GM23338 (cell line): ENCODE measurements around the gene DDT. TPM values are rescaled to one million over a fixed set of nuclear protein-coding genes. Genes with fewer than 3 reads are reported as not detected.

ENCODE experiments used
- ATAC-seq: fragments of 200-7000 bp; cut with Tn5 transposase; 3 replicates; pipeline ENCODE4 v1.9.1; 2020
- DNase-seq: peaks from one replicate; pipeline ENCODE4 v3.0.0-alpha.2; 2015; ENCODE audit warnings: low spot score
- H2AFZ ChIP-seq: fragments of 200-600 bp; sonication (generic); 2 replicates; pipeline ENCODE4 v1.8.0; 2016; ENCODE audit warnings: antibody characterized with exemption, mild to moderate bottlenecking, moderate library complexity
- H3F3A ChIP-seq: fragments of 200-600 bp; sonication (generic); replicated peaks from 2 replicates; pipeline ENCODE4 v1.8.0; 2017; ENCODE audit warnings: antibody characterized with exemption, mixed run types, low read depth
- H3K27ac ChIP-seq: fragments of 200-600 bp; sonication (generic); 2 replicates; pipeline ENCODE4 v1.6.1; 2016; ENCODE audit warnings: low read depth
- H3K27me3 ChIP-seq: fragments of 200-600 bp; sonication (generic); 2 replicates; pipeline ENCODE4 v1.8.0; 2016; ENCODE audit warnings: mild to moderate bottlenecking, mixed run types, moderate library complexity; ENCODE audit not compliant: insufficient read depth
- H3K36me3 ChIP-seq: fragments of 200-600 bp; sonication (generic); 2 replicates; pipeline ENCODE4 v1.8.0; 2016; ENCODE audit warnings: mild to moderate bottlenecking; ENCODE audit not compliant: insufficient read depth
- H3K4me1 ChIP-seq: fragments of 200-600 bp; sonication (generic); 2 replicates; pipeline ENCODE4 v1.8.0; 2016; ENCODE audit warnings: mild to moderate bottlenecking, moderate library complexity; ENCODE audit not compliant: insufficient read depth
- H3K4me2 ChIP-seq: fragments of 200-600 bp; sonication (generic); 2 replicates; pipeline ENCODE4 v1.7.1; 2017; ENCODE audit warnings: mixed run types
- H3K4me3 ChIP-seq: fragments of 200-600 bp; sonication (generic); 2 replicates; pipeline ENCODE4 v1.6.1; 2016; ENCODE audit warnings: mixed run types
- H3K79me2 ChIP-seq: fragments of 200-600 bp; sonication (generic); replicated peaks from 2 replicates; pipeline ENCODE4 v1.8.0; 2017; ENCODE audit warnings: mild to moderate bottlenecking; ENCODE audit not compliant: insufficient read depth
- H3K9me2 ChIP-seq: fragments of 200-600 bp; sonication (generic); 2 replicates; pipeline ENCODE4 v1.8.0; 2017; ENCODE audit not compliant: insufficient read depth
- H4K20me1 ChIP-seq: fragments of 200-600 bp; sonication (generic); replicated peaks from 2 replicates; pipeline ENCODE4 v1.8.0; 2017; ENCODE audit warnings: mild to moderate bottlenecking; ENCODE audit not compliant: insufficient read depth
- H3K27ac Mint-ChIP-seq: 2 replicates; pipeline ENCODE4 v1.8.0; 2020; ENCODE audit warnings: inconsistent platforms, mild to moderate bottlenecking, moderate library complexity, mixed read lengths
- H3K27me3 Mint-ChIP-seq: 3 replicates; pipeline ENCODE4 v1.8.0; 2022; ENCODE audit warnings: low read depth, mild to moderate bottlenecking, moderate library complexity, mixed read lengths, inconsistent platforms; ENCODE audit not compliant: insufficient read depth, poor library complexity
- H3K36me3 Mint-ChIP-seq: 3 replicates; pipeline ENCODE4 v1.8.0; 2021; ENCODE audit warnings: low read depth, mild to moderate bottlenecking, inconsistent platforms, moderate library complexity, mixed read lengths
- H3K4me1 Mint-ChIP-seq: 3 replicates; pipeline ENCODE4 v1.8.0; 2020; ENCODE audit warnings: mild to moderate bottlenecking, inconsistent platforms, mixed read lengths
- H3K4me3 Mint-ChIP-seq: 3 replicates; pipeline ENCODE4 v1.8.0; 2021; ENCODE audit warnings: moderate library complexity, mild to moderate bottlenecking, inconsistent platforms, mixed read lengths
- H3K9me3 Mint-ChIP-seq: 3 replicates; pipeline ENCODE4 v1.8.0; 2020; ENCODE audit warnings: moderate library complexity, mild to moderate bottlenecking, inconsistent platforms, mixed read lengths
- CREB1 ChIP-seq: fragments of 250-450 bp; sonication (Bioruptor Pico); IDR thresholded peaks from 2 replicates; pipeline ENCODE4 v1.5.0; 2020; ENCODE audit warnings: low read depth, mild to moderate bottlenecking, moderate library complexity
- EZH2 ChIP-seq: fragments of 200-600 bp; sonication (generic); IDR thresholded peaks from one replicate; pipeline ENCODE4 v1.8.0; 2017; ENCODE audit warnings: antibody characterized with exemption, mild to moderate bottlenecking, low read depth; ENCODE audit not compliant: unreplicated experiment
- EZH2phosphoT487 ChIP-seq: fragments of 200-600 bp; sonication (generic); IDR thresholded peaks from one replicate; pipeline ENCODE4 v1.8.1; 2018; ENCODE audit warnings: antibody characterized with exemption; ENCODE audit not compliant: unreplicated experiment
- JUNB ChIP-seq: IDR thresholded peaks from one replicate; pipeline ENCODE4 v1.6.1; 2016; ENCODE audit warnings: antibody characterized with exemption; ENCODE audit not compliant: unreplicated experiment
- NANOG ChIP-seq: IDR thresholded peaks from 2 replicates; pipeline ENCODE4 v1.6.1; 2016; ENCODE audit warnings: antibody characterized with exemption, borderline replicate concordance
- POLR2AphosphoS5 ChIP-seq: IDR thresholded peaks from 2 replicates; pipeline ENCODE4 v1.6.1; 2016; ENCODE audit warnings: antibody characterized with exemption, low read depth
- STAT1 ChIP-seq: IDR thresholded peaks from one replicate; pipeline ENCODE4 v1.6.1; 2016; ENCODE audit warnings: antibody characterized with exemption; ENCODE audit not compliant: unreplicated experiment
- ZNF114 ChIP-seq: fragments of 250-450 bp; sonication (Bioruptor Pico); IDR thresholded peaks from 2 replicates; pipeline ENCODE4 v1.5.0; 2020; ENCODE audit warnings: mild to moderate bottlenecking, moderate library complexity
- ZNF331 ChIP-seq: fragments of 250-450 bp; sonication (Bioruptor Pico); IDR thresholded peaks from 2 replicates; pipeline ENCODE4 v1.5.0; 2020; ENCODE audit warnings: low read depth, mild to moderate bottlenecking, moderate library complexity
- polyA plus RNA-seq: library from polyadenylated mRNA; unstranded; fragments of >200 nt; fragmentation: Nextera tagmentation; extraction: Ambion mirVana; gene quantifications from 2 replicates; pipeline ENCODE4 v1.2.1, GENCODE V29; 2016
- total RNA-seq: library from RNA; depleted of rRNA; stranded (reverse); fragments of >200 nt; shearing (Covaris generic); gene quantifications from 2 replicates; pipeline ENCODE4 v1.2.3, GENCODE V29; 2014
- TF ChIP-seq, protein P1 (sequence below): fragments of 250-450 bp; sonication (Bioruptor Pico); IDR thresholded peaks from 2 replicates; pipeline ENCODE4 v1.5.0; 2020; ENCODE audit warnings: mild to moderate bottlenecking, moderate library complexity
- TF ChIP-seq, protein P2 (sequence below), 2 experiments: fragments of 200-600 bp in 1 of 2; sonication (generic) in 1 of 2; conservative IDR thresholded peaks; 2 replicates each; pipeline versions ENCODE4 v1.5.1 to v1.6.1; 2016 to 2017; ENCODE audit warnings: antibody characterized with exemption in 2 of 2, low read depth in 2 of 2, mild to moderate bottlenecking in 2 of 2, moderate library complexity in 1 of 2
- TF ChIP-seq, protein P3 (sequence below): IDR thresholded peaks from one replicate; pipeline ENCODE4 v1.6.1; 2018; ENCODE audit warnings: antibody characterized with exemption; ENCODE audit not compliant: unreplicated experiment
- TF ChIP-seq, protein P4 (sequence below): IDR thresholded peaks from 2 replicates; pipeline ENCODE4 v1.6.1; 2016; ENCODE audit warnings: antibody characterized with exemption

DDT gene
- total and polyA plus RNA-seq, 2 experiments from 2014 or later, result 150 to 232 TPM

DNA sequence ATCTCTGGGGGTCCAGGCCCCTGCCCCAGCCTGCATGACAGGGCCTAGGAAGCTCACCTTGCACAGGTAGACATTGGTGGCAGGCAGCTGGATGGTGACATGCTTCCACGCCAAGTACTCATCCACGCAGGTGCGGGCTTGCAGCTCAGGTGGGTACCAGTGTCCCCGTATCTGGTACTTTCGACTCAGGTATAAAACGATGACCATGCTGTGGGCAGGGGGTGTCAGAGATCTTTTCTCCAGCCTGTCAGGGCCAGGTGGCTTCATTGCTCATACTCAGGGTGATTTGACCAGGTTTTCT lies 32.6 kb upstream of the DDT start:
- Mint-ChIP-seq H3K4me3 (no peak overlapping the region), H3K9me3 (peaks cover 11% of the 10 kb centered on the region)
- no peak overlapping the region for H3K4me2 ChIP-seq

More for the DNA sequence above, 32.6 kb upstream of the DDT start:
- H3K4me3 ChIP-seq, result no peak overlapping the region
- H3K4me1 Mint-ChIP-seq, result no peaks in the 10 kb centered on the region; the same call in 1 of the 3 replicates
- H3K27me3 ChIP-seq, result no peaks in the 10 kb centered on the region
- ATAC-seq, result no peak
- H3K4me1 ChIP-seq, result peaks cover 2% of the 10 kb centered on the region; the same call in 1 of the 2 replicates
- no peaks in the 10 kb centered on the region for H4K20me1 ChIP-seq
- H3K79me2 ChIP-seq, result peaks cover 5% of the 10 kb centered on the region
- peaks cover 6% of the 10 kb centered on the region; the same call in 1 of the 3 replicates for H3K36me3 Mint-ChIP-seq
- 0 out of 2 replicates have a peak, but pooled peaks cover 7% of the 10 kb centered on the region for H3F3A ChIP-seq
- no peak overlapping the region for H2AFZ ChIP-seq
- H3K27ac ChIP-seq, result no peak overlapping the region
- H3K27me3 Mint-ChIP-seq, result peaks cover 20% of the 10 kb centered on the region
- no peaks in the 10 kb centered on the region for H3K36me3 ChIP-seq
- no peak for TF ChIP-seq JUNB
- TF ChIP-seq, protein P1, sequence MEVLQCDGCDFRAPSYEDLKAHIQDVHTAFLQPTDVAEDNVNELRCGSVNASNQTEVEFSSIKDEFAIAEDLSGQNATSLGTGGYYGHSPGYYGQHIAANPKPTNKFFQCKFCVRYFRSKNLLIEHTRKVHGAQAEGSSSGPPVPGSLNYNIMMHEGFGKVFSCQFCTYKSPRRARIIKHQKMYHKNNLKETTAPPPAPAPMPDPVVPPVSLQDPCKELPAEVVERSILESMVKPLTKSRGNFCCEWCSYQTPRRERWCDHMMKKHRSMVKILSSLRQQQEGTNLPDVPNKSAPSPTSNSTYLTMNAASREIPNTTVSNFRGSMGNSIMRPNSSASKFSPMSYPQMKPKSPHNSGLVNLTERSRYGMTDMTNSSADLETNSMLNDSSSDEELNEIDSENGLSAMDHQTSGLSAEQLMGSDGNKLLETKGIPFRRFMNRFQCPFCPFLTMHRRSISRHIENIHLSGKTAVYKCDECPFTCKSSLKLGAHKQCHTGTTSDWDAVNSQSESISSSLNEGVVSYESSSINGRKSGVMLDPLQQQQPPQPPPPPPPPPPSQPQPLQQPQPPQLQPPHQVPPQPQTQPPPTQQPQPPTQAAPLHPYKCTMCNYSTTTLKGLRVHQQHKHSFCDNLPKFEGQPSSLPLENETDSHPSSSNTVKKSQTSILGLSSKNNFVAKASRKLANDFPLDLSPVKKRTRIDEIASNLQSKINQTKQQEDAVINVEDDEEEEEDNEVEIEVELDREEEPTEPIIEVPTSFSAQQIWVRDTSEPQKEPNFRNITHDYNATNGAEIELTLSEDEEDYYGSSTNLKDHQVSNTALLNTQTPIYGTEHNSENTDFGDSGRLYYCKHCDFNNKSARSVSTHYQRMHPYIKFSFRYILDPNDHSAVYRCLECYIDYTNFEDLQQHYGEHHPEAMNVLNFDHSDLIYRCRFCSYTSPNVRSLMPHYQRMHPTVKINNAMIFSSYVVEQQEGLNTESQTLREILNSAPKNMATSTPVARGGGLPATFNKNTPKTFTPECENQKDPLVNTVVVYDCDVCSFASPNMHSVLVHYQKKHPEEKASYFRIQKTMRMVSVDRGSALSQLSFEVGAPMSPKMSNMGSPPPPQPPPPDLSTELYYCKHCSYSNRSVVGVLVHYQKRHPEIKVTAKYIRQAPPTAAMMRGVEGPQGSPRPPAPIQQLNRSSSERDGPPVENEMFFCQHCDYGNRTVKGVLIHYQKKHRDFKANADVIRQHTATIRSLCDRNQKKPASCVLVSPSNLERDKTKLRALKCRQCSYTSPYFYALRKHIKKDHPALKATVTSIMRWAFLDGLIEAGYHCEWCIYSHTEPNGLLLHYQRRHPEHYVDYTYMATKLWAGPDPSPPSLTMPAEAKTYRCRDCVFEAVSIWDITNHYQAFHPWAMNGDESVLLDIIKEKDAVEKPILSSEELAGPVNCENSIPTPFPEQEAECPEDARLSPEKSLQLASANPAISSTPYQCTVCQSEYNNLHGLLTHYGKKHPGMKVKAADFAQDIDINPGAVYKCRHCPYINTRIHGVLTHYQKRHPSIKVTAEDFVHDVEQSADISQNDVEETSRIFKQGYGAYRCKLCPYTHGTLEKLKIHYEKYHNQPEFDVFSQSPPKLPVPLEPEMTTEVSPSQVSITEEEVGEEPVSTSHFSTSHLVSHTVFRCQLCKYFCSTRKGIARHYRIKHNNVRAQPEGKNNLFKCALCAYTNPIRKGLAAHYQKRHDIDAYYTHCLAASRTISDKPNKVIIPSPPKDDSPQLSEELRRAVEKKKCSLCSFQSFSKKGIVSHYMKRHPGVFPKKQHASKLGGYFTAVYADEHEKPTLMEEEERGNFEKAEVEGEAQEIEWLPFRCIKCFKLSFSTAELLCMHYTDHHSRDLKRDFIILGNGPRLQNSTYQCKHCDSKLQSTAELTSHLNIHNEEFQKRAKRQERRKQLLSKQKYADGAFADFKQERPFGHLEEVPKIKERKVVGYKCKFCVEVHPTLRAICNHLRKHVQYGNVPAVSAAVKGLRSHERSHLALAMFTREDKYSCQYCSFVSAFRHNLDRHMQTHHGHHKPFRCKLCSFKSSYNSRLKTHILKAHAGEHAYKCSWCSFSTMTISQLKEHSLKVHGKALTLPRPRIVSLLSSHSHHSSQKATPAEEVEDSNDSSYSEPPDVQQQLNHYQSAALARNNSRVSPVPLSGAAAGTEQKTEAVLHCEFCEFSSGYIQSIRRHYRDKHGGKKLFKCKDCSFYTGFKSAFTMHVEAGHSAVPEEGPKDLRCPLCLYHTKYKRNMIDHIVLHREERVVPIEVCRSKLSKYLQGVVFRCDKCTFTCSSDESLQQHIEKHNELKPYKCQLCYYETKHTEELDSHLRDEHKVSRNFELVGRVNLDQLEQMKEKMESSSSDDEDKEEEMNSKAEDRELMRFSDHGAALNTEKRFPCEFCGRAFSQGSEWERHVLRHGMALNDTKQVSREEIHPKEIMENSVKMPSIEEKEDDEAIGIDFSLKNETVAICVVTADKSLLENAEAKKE (CRISPR knock-in tag), result no peak
- no peak for TF ChIP-seq POLR2AphosphoS5
- TF ChIP-seq EZH2, result no peak
- no peak for TF ChIP-seq ZNF114 (CRISPR knock-in tag)
- TF ChIP-seq STAT1, result no peak
- TF ChIP-seq NANOG, result no peak
- no peak for TF ChIP-seq ZNF331 (CRISPR knock-in tag)
- TF ChIP-seq CREB1 (CRISPR knock-in tag), result no peak
- TF ChIP-seq, protein P2, sequence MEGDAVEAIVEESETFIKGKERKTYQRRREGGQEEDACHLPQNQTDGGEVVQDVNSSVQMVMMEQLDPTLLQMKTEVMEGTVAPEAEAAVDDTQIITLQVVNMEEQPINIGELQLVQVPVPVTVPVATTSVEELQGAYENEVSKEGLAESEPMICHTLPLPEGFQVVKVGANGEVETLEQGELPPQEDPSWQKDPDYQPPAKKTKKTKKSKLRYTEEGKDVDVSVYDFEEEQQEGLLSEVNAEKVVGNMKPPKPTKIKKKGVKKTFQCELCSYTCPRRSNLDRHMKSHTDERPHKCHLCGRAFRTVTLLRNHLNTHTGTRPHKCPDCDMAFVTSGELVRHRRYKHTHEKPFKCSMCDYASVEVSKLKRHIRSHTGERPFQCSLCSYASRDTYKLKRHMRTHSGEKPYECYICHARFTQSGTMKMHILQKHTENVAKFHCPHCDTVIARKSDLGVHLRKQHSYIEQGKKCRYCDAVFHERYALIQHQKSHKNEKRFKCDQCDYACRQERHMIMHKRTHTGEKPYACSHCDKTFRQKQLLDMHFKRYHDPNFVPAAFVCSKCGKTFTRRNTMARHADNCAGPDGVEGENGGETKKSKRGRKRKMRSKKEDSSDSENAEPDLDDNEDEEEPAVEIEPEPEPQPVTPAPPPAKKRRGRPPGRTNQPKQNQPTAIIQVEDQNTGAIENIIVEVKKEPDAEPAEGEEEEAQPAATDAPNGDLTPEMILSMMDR (conservative IDR thresholded peaks at IDR 0.05; ENCODE audit: low read depth in 2 of 2), result no peak
- TF ChIP-seq, protein P3, sequence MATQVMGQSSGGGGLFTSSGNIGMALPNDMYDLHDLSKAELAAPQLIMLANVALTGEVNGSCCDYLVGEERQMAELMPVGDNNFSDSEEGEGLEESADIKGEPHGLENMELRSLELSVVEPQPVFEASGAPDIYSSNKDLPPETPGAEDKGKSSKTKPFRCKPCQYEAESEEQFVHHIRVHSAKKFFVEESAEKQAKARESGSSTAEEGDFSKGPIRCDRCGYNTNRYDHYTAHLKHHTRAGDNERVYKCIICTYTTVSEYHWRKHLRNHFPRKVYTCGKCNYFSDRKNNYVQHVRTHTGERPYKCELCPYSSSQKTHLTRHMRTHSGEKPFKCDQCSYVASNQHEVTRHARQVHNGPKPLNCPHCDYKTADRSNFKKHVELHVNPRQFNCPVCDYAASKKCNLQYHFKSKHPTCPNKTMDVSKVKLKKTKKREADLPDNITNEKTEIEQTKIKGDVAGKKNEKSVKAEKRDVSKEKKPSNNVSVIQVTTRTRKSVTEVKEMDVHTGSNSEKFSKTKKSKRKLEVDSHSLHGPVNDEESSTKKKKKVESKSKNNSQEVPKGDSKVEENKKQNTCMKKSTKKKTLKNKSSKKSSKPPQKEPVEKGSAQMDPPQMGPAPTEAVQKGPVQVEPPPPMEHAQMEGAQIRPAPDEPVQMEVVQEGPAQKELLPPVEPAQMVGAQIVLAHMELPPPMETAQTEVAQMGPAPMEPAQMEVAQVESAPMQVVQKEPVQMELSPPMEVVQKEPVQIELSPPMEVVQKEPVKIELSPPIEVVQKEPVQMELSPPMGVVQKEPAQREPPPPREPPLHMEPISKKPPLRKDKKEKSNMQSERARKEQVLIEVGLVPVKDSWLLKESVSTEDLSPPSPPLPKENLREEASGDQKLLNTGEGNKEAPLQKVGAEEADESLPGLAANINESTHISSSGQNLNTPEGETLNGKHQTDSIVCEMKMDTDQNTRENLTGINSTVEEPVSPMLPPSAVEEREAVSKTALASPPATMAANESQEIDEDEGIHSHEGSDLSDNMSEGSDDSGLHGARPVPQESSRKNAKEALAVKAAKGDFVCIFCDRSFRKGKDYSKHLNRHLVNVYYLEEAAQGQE, result no peak
- TF ChIP-seq EZH2phosphoT487, result no peak
- TF ChIP-seq, protein P4, sequence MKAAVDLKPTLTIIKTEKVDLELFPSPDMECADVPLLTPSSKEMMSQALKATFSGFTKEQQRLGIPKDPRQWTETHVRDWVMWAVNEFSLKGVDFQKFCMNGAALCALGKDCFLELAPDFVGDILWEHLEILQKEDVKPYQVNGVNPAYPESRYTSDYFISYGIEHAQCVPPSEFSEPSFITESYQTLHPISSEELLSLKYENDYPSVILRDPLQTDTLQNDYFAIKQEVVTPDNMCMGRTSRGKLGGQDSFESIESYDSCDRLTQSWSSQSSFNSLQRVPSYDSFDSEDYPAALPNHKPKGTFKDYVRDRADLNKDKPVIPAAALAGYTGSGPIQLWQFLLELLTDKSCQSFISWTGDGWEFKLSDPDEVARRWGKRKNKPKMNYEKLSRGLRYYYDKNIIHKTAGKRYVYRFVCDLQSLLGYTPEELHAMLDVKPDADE, result no peak
- H3K27ac Mint-ChIP-seq, result no peak overlapping the region
- no peaks in the 10 kb centered on the region for H3K9me2 ChIP-seq
- DNase-seq, result no peak
